Uterus (tissue), 4 donors: Measurements from ENCODE around the gene FHAD1. TPM values are rescaled to one million over a fixed set of nuclear protein-coding genes. Genes with fewer than 3 reads are reported as not detected.
A peak's percentile ranks its signal among the peaks of the same experiment; 100 is the strongest.

ENCODE experiments used
- DNase-seq, 2 donors: peaks; one replicate each; pipeline ENCODE4 v3.0.0-alpha.2; 2019 to 2020
- H3K27ac ChIP-seq, 2 donors: fragments of 200-600 bp; sonication (generic); 1 replicate in 1 of 2; 2 replicates in 1 of 2; pipeline ENCODE4 v1.5.1; 2016 to 2018
- H3K27me3 ChIP-seq, 2 donors: fragments of 200-600 bp; sonication (generic); one replicate each; pipeline ENCODE4 v1.5.1; 2018 to 2019; ENCODE audit warnings: control low read depth in 1 of 2
- H3K36me3 ChIP-seq, 2 donors: fragments of 200-600 bp; sonication (generic); one replicate each; pipeline ENCODE4 v1.5.1; 2019; ENCODE audit warnings: control low read depth in 1 of 2
- H3K4me1 ChIP-seq, 2 donors: fragments of 200-600 bp; sonication (generic); one replicate each; pipeline ENCODE4 v1.5.1; 2018 to 2019; ENCODE audit warnings: control low read depth in 1 of 2
- H3K4me3 ChIP-seq, 2 donors: fragments of 200-600 bp; sonication (generic); 1 replicate in 1 of 2; 2 replicates in 1 of 2; pipeline ENCODE4 v1.5.1; 2018 to 2019; ENCODE audit warnings: mild to moderate bottlenecking in 1 of 2
- H3K9me3 ChIP-seq, 2 donors: fragments of 200-600 bp; sonication (generic); one replicate each; pipeline ENCODE4 v1.5.1; 2019; ENCODE audit warnings: control low read depth in 1 of 2
- POLR2A ChIP-seq, 2 donors: fragments of 450-650 bp; IDR thresholded peaks; one replicate each; pipeline ENCODE4 v1.6.1; 2016; ENCODE audit warnings: antibody characterized with exemption in 2 of 2, mild to moderate bottlenecking in 1 of 2, moderate library complexity in 1 of 2
- intact Hi-C: fragments of 100-400 bp; cut with DNase I; formaldehyde crosslinking; loops from one replicate; pipeline ENCODE4 v1.15.1; 2023; ENCODE audit warnings: low total_unique reads
- total RNA-seq, 4 donors: library from RNA; depleted of rRNA in 3 of 4; stranded (reverse); fragments of >200 nt in 3 of 4; gene quantifications; one replicate each; pipeline versions ENCODE4 v1.1.0 to v1.2.4, GENCODE V29; 2014 to 2023
- TF ChIP-seq, protein P1 (sequence below), 4 experiments: fragments of 200-600 bp in 2 of 4; fragments of 450-650 bp in 2 of 4; sonication (generic) in 2 of 4; IDR thresholded peaks; one replicate each; pipeline ENCODE4 v1.5.1; 2016 to 2019; ENCODE audit warnings: antibody characterized with exemption in 4 of 4, mild to moderate bottlenecking in 2 of 4, moderate library complexity in 1 of 4
- donor health status: DM: yes; HTN: yes; CAD: no.

Gene FHAD1
- total RNA-seq, 4 donors from 2014 or later, result 1.1 to 4.1 TPM; not detected in 2

DNA sequence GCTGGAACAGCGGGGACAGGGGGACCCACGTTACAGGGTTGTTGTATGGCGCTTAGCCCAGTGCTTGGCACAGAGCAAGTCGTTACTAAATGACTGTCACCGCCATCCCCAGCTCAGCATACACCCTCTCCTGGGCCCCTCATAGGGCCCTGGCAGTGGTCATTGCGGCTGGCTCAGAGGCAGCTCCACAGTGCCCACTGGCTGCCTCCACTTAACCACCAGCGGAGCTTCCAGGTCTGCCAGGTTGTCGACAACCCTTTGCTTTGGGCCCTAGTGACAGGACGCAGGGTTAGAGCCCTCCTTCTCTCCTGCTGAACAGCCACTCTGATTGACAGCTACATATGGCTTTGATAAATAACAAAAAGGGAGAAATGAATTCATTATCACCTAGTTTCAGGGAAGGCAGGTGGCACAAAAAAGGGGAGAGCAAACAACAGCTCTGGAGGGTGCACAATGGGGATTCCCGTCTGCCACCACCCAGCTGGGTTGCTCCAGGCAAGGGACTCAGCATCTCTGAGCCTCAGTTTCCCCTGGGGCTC lies 167.5 kb downstream of the FHAD1 start:
- Histone ChIP-seq H3K36me3 (no peaks in the 10 kb centered on the region), H3K27me3 (no peaks in the 10 kb centered on the region), H3K27ac (no peak overlapping the region), H3K4me3 (no peak overlapping the region), H3K4me1 (peaks cover 0 to 8% of the 10 kb centered on the region in 2 donors), H3K9me3 (no peaks in the 10 kb centered on the region)
- no peak for DNase-seq
- TF ChIP-seq POLR2A (IDR thresholded peaks at IDR 0.05), result no peak
- TF ChIP-seq, protein P1, sequence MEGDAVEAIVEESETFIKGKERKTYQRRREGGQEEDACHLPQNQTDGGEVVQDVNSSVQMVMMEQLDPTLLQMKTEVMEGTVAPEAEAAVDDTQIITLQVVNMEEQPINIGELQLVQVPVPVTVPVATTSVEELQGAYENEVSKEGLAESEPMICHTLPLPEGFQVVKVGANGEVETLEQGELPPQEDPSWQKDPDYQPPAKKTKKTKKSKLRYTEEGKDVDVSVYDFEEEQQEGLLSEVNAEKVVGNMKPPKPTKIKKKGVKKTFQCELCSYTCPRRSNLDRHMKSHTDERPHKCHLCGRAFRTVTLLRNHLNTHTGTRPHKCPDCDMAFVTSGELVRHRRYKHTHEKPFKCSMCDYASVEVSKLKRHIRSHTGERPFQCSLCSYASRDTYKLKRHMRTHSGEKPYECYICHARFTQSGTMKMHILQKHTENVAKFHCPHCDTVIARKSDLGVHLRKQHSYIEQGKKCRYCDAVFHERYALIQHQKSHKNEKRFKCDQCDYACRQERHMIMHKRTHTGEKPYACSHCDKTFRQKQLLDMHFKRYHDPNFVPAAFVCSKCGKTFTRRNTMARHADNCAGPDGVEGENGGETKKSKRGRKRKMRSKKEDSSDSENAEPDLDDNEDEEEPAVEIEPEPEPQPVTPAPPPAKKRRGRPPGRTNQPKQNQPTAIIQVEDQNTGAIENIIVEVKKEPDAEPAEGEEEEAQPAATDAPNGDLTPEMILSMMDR (IDR thresholded peaks at IDR 0.05), result no peak
- intact Hi-C loops, result no loop called here

DNA sequence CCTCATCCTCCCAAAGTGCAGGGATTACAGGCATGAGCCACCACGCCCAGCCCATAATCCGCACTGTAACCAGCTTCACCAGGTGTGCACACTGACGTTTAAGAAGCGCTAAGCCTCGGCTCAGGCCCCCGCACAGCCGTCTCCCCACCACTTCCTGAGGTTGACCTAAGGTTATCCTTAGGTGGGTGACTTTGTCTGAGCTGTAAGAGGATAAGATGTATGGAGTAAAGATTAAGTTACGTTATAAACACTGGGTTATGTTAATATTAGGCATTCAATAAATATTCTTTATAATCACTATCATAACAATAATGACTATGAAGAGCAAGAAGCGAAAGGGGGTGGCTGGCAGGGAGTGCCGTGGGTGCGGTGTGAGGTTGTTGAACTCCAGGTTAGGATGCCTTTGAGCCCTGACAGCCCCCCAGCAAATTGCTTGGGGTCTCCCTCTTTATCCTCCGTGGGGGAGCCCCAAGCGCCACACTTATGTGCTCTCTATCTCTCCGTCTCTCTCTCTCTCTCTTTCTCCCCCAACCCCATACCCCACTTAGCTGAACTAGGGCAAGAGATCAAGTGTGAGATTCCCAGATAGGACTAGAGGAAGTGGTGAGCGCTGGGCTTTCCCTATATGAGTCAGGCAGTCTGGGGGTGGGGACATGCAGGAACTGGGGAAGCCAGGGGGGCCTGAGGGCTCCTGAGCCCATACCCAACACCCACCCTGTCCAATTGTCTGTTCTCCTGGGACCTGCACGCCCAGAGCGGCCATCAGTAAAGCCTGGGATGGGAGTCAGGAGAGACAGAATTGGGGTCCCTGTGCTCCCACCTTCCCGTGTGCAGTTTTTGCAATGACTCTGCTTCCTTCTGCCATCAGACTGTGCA lies 170.3 kb downstream of the FHAD1 start:
- H3K27ac ChIP-seq, result peak overlapping the region; percentile 62 to 69
- H3K27me3 ChIP-seq, result no peaks in the 10 kb centered on the region
- no peaks in the 10 kb centered on the region for H3K9me3 ChIP-seq
- intact Hi-C loops, result no loop called here
- no peak overlapping the region for H3K4me3 ChIP-seq
- no peaks in the 10 kb centered on the region for H3K4me1 ChIP-seq
- H3K36me3 ChIP-seq, result no peaks in the 10 kb centered on the region
- no peak for TF ChIP-seq POLR2A (IDR thresholded peaks at IDR 0.05)
- TF ChIP-seq, protein P1 (IDR thresholded peaks at IDR 0.05), result no peak
- no peak for DNase-seq

GRCh38 chr1:15418806-15419515 lies 171.9 kb downstream of the FHAD1 start:
- H3K4me1 ChIP-seq, result no peaks in the 10 kb centered on the region
- H3K27ac ChIP-seq, result no peak overlapping the region
- intact Hi-C loops, result no loop called here

GRCh38 chr1:15420853-15421465 lies 173.9 kb downstream of the FHAD1 start:
- TF ChIP-seq POLR2A (IDR thresholded peaks at IDR 0.05), result no peak
- TF ChIP-seq, protein P1 (IDR thresholded peaks at IDR 0.05), result no peak
- intact Hi-C loops, result no loop called here
- Histone ChIP-seq H3K36me3 (no peaks in the 10 kb centered on the region), H3K9me3 (no peaks in the 10 kb centered on the region), H3K27ac (no peak overlapping the region), H3K27me3 (no peaks in the 10 kb centered on the region), H3K4me1 (no peaks in the 10 kb centered on the region), H3K4me3 (no peak overlapping the region)
- no peak for DNase-seq

More at GRCh38 chr1:15418806-15419515, 171.9 kb downstream of the FHAD1 start:
- Histone ChIP-seq H3K4me3 (no peak overlapping the region), H3K9me3 (no peaks in the 10 kb centered on the region), H3K36me3 (no peaks in the 10 kb centered on the region), H3K27me3 (no peaks in the 10 kb centered on the region)
- DNase-seq, result no peak
- TF ChIP-seq POLR2A (IDR thresholded peaks at IDR 0.05), result no peak
- TF ChIP-seq, protein P1 (IDR thresholded peaks at IDR 0.05), result no peak
